GM21367 (cell line): ENCODE data around the gene TLE4.

ENCODE experiments used
- ATAC-seq: cut with Tn5 transposase; IDR thresholded peaks from one replicate; pipeline ENCODE4 v1.9.1; 2021; ENCODE audit not compliant: unreplicated experiment

TLE4 gene

GRCh38 chr9:79570448-79571308, 1.1 kb upstream of the TLE4 start:
- no peak for ATAC-seq

- ATAC-seq, result no peak
Measured at GRCh38 chr9:79572032-79572607, 355 bp downstream of the TLE4 start.

GRCh38 chr9:79572608-79573411, 1.0 kb downstream of the TLE4 start:
- ATAC-seq, result no peak

- ATAC-seq, result no peak
Measured at GRCh38 chr9:79573412-79573923, 1.7 kb downstream of the TLE4 start.

- no peak for ATAC-seq
Measured at GRCh38 chr9:79574136-79574535, 2.4 kb downstream of the TLE4 start.

- ATAC-seq, result no peak
Measured at GRCh38 chr9:79574781-79575180, 3.0 kb downstream of the TLE4 start.

- ATAC-seq, result no peak
Measured at GRCh38 chr9:79575547-79575946, 3.8 kb downstream of the TLE4 start.

GRCh38 chr9:79577969-79578723, 6.4 kb downstream of the TLE4 start:
- ATAC-seq, result no peak

- no peak for ATAC-seq
Measured at GRCh38 chr9:79578891-79579290, 7.1 kb downstream of the TLE4 start.

- ATAC-seq, result no peak
Measured at GRCh38 chr9:79579624-79580023, 7.9 kb downstream of the TLE4 start.

- ATAC-seq, result no peak
Measured at GRCh38 chr9:79580055-79580454, 8.3 kb downstream of the TLE4 start.

- no peak for ATAC-seq
Measured at GRCh38 chr9:79581388-79581787, 9.6 kb downstream of the TLE4 start.

- ATAC-seq, result no peak
Measured at GRCh38 chr9:79581794-79582193, 10.0 kb downstream of the TLE4 start.

- peak; percentile 79 for ATAC-seq
Measured at GRCh38 chr9:79583952-79584654, 12.3 kb downstream of the TLE4 start.

- no peak for ATAC-seq
Measured at GRCh38 chr9:79584655-79584982, 12.9 kb downstream of the TLE4 start.

GRCh38 chr9:79588488-79589223, 16.9 kb downstream of the TLE4 start:
- no peak for ATAC-seq

GRCh38 chr9:79591458-79591857, 19.7 kb downstream of the TLE4 start:
- ATAC-seq, result no peak

GRCh38 chr9:79592726-79593493, 21.1 kb downstream of the TLE4 start:
- ATAC-seq, result no peak
